Keratinocyte (primary cell): ENCODE results near the gene APC. TPM values are rescaled to one million over a fixed set of nuclear protein-coding genes. Genes with fewer than 3 reads are reported as not detected.

Experiments used
- DNase-seq: peaks from one replicate; pipeline ENCODE4 v3.0.0-alpha.2; 2011; ENCODE audit warnings: low read depth, missing footprints, low spot score
- FAIRE-seq: peaks from 2 replicates; lab custom pipeline; 2011; peaks lifted over from hg19 to GRCh38; lab: Jason Lieb, UNC
- H2AFZ ChIP-seq: 2 replicates; pipeline ENCODE4 v1.6.0; 2012; ENCODE audit warnings: low read length, control low read depth, inconsistent platforms; ENCODE audit not compliant: control insufficient read depth
- H3K27ac ChIP-seq: 2 replicates; pipeline ENCODE4 v1.5.1; 2011; ENCODE audit warnings: low read length; ENCODE audit not compliant: control insufficient read depth, insufficient read depth
- H3K27me3 ChIP-seq: 3 replicates; pipeline ENCODE4 v1.6.0; 2011; ENCODE audit warnings: low read length; ENCODE audit not compliant: control insufficient read depth, insufficient read depth; ENCODE audit errors: extremely low read depth
- H3K36me3 ChIP-seq, 2 experiments: 2 replicates in 1 of 2; 3 replicates in 1 of 2; pipeline ENCODE4 v1.5.1; 2011; ENCODE audit warnings: low read length in 2 of 2, mild to moderate bottlenecking in 1 of 2; ENCODE audit not compliant: control insufficient read depth in 2 of 2, insufficient read depth in 2 of 2; ENCODE audit errors: extremely low read depth in 1 of 2
- H3K4me1 ChIP-seq: 3 replicates; pipeline ENCODE4 v1.5.1; 2011; ENCODE audit warnings: low read length; ENCODE audit not compliant: control insufficient read depth, insufficient read depth; ENCODE audit errors: extremely low read depth
- H3K4me2 ChIP-seq: 3 replicates; pipeline ENCODE4 v1.6.0; 2011; ENCODE audit warnings: low read depth, low read length; ENCODE audit not compliant: control insufficient read depth, insufficient read depth; ENCODE audit errors: extremely low read depth
- H3K4me3 ChIP-seq, 3 experiments: fragments of 200-600 bp in 1 of 3; sonication (generic) in 1 of 3; 2 replicates in 2 of 3; 3 replicates in 1 of 3; pipeline ENCODE4 v1.5.1; 2011 to 2016; ENCODE audit warnings: low read length in 3 of 3, mild to moderate bottlenecking in 3 of 3, control low read depth in 2 of 3, inconsistent platforms in 1 of 3, low read depth in 1 of 3, mixed read lengths in 1 of 3, mixed run types in 1 of 3, moderate library complexity in 1 of 3; ENCODE audit not compliant: control insufficient read depth in 2 of 3, insufficient read depth in 2 of 3; ENCODE audit errors: extremely low read depth in 1 of 3
- H3K79me2 ChIP-seq: 2 replicates; pipeline ENCODE4 v1.6.0; 2012; ENCODE audit warnings: low read length; ENCODE audit not compliant: control insufficient read depth, insufficient read depth
- H3K9ac ChIP-seq: 3 replicates; pipeline ENCODE4 v1.6.0; 2011; ENCODE audit warnings: low read length; ENCODE audit not compliant: control insufficient read depth, insufficient read depth; ENCODE audit errors: extremely low read depth
- H3K9me1 ChIP-seq: 3 replicates; pipeline ENCODE4 v1.6.0; 2011; ENCODE audit warnings: low read length; ENCODE audit not compliant: control insufficient read depth, insufficient read depth; ENCODE audit errors: extremely low read depth
- H3K9me3 ChIP-seq: 2 replicates; pipeline ENCODE4 v1.5.1; 2012; ENCODE audit warnings: low read depth, low read length; ENCODE audit not compliant: control insufficient read depth
- H4K20me1 ChIP-seq: 3 replicates; pipeline ENCODE4 v1.6.0; 2011; ENCODE audit warnings: low read length; ENCODE audit not compliant: control insufficient read depth, insufficient read depth; ENCODE audit errors: extremely low read depth
- EZH2 ChIP-seq: IDR thresholded peaks from one replicate; pipeline ENCODE4 v1.6.1; 2012; ENCODE audit warnings: inconsistent platforms, mild to moderate bottlenecking, low read length, moderate library complexity
- dilution Hi-C: fragments of 300-500 bp; cut with MboI; formaldehyde crosslinking; loops from one replicate; pipeline ENCODE4 v1.7.0; 2020; ENCODE audit warnings: low sequenced_read_pairs; ENCODE audit not compliant: extremely low pct_ligation_motif_present
- polyA plus RNA-seq, 5 experiments: library from polyadenylated mRNA; depleted of rRNA in 3 of 5; stranded (reverse) in 3 of 5; stranded (forward) in 1 of 5; unstranded in 1 of 5; fragments of >200 nt; gene quantifications; 1 replicate in 1 of 5; 2 replicates in 3 of 5; 3 replicates in 1 of 5; pipeline versions ENCODE4 v1.2.1 to v1.2.3, GENCODE V29; 2011 to 2012; ENCODE audit warnings: missing spikeins in 2 of 5, low read depth in 1 of 5, low replicate concordance in 1 of 5
- TF ChIP-seq, protein P1 (sequence below), 3 experiments: IDR thresholded peaks in 1 of 3; conservative IDR thresholded peaks in 1 of 3; optimal IDR thresholded peaks in 1 of 3; 2 replicates in 2 of 3; 3 replicates in 1 of 3; pipeline versions ENCODE3 to v1.5.1; 2011; ENCODE audit warnings: low read length in 3 of 3, mild to moderate bottlenecking in 3 of 3, moderate library complexity in 2 of 3, control low read depth in 1 of 3, inconsistent platforms in 1 of 3; ENCODE audit not compliant: insufficient read depth in 2 of 3; ENCODE audit errors: extremely low read depth in 1 of 3

Gene APC
- polyA plus RNA-seq, 1 donor (not counting 4 experiments of a cell fraction or from before 2014, with no cell fraction given), result 16.5 TPM

- H2AFZ ChIP-seq, result no peak overlapping the region
- no peaks in the 10 kb centered on the region for H4K20me1 ChIP-seq
- no peak overlapping the region for H3K27ac ChIP-seq
- H3K36me3 ChIP-seq, result no peaks in the 10 kb centered on the region
- no peak overlapping the region for H3K9ac ChIP-seq
- no peak for FAIRE-seq
- peaks cover 9% of the 10 kb centered on the region for H3K79me2 ChIP-seq
- no peaks in the 10 kb centered on the region for H3K9me3 ChIP-seq
- H3K27me3 ChIP-seq, result no peaks in the 10 kb centered on the region
- no peak overlapping the region for H3K4me3 ChIP-seq
- H3K9me1 ChIP-seq, result no peaks in the 10 kb centered on the region
- dilution Hi-C loops, result no loop called here
- H3K4me2 ChIP-seq, result no peak overlapping the region
- TF ChIP-seq EZH2, result no peak
- TF ChIP-seq, protein P1, sequence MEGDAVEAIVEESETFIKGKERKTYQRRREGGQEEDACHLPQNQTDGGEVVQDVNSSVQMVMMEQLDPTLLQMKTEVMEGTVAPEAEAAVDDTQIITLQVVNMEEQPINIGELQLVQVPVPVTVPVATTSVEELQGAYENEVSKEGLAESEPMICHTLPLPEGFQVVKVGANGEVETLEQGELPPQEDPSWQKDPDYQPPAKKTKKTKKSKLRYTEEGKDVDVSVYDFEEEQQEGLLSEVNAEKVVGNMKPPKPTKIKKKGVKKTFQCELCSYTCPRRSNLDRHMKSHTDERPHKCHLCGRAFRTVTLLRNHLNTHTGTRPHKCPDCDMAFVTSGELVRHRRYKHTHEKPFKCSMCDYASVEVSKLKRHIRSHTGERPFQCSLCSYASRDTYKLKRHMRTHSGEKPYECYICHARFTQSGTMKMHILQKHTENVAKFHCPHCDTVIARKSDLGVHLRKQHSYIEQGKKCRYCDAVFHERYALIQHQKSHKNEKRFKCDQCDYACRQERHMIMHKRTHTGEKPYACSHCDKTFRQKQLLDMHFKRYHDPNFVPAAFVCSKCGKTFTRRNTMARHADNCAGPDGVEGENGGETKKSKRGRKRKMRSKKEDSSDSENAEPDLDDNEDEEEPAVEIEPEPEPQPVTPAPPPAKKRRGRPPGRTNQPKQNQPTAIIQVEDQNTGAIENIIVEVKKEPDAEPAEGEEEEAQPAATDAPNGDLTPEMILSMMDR (optimal IDR thresholded peaks at IDR 0.05 in 1 of 3, IDR thresholded peaks at IDR 0.05 in 1 of 3, conservative IDR thresholded peaks at IDR 0.05 in 1 of 3; ENCODE audit: extremely low read depth in 1 of 3, insufficient read depth in 2 of 3, low read length in 3 of 3), result no peak
- peaks cover 6% of the 10 kb centered on the region for H3K4me1 ChIP-seq
- DNase-seq, result no peak
Measured at GRCh38 chr5:112732131-112732530, 5.6 kb upstream of the APC start.

DNA sequence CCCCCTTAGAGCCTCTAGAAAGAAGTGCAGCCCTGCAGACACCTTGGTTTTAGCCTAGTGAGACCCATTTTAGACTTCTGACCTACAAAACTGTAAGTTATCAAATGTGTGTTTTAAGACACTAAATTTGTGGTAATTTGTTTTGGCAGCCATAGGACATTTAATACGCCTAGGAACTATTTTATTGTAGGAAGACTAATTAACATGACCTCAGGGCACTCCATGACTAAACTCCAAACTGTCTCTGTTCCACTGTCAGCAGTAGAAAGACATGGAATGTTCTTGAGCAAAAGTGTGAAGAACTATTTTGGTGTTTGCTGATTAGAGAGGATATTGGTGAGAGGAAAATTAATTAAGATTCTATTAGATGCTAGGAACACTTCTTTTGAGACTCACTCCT lies 4.1 kb upstream of the APC start:
- Histone ChIP-seq H3K27me3 (no peaks in the 10 kb centered on the region), H3K27ac (no peak overlapping the region), H3K4me2 (no peak overlapping the region), H3K79me2 (peaks cover 18% of the 10 kb centered on the region), H3K36me3 (no peaks in the 10 kb centered on the region), H3K9ac (no peak overlapping the region), H3K9me3 (no peaks in the 10 kb centered on the region), H3K4me3 (no peak overlapping the region), H3K4me1 (peaks cover 13% of the 10 kb centered on the region), H3K9me1 (no peaks in the 10 kb centered on the region), H2AFZ (no peak overlapping the region), H4K20me1 (no peaks in the 10 kb centered on the region)
- no peak for FAIRE-seq
- dilution Hi-C loops, result no loop called here
- TF ChIP-seq, protein P1 (optimal IDR thresholded peaks at IDR 0.05 in 1 of 3, IDR thresholded peaks at IDR 0.05 in 1 of 3, conservative IDR thresholded peaks at IDR 0.05 in 1 of 3; ENCODE audit: extremely low read depth in 1 of 3, insufficient read depth in 2 of 3, low read length in 3 of 3), result no peak
- DNase-seq, result no peak
